ENCODE results near the gene LIPN. TPM values are rescaled to one million over a fixed set of nuclear protein-coding genes. Genes with fewer than 3 reads are reported as not detected.

The LIPN gene
- total and polyA plus RNA-seq, 2 experiments from 2014 or later = not detected

DNA sequence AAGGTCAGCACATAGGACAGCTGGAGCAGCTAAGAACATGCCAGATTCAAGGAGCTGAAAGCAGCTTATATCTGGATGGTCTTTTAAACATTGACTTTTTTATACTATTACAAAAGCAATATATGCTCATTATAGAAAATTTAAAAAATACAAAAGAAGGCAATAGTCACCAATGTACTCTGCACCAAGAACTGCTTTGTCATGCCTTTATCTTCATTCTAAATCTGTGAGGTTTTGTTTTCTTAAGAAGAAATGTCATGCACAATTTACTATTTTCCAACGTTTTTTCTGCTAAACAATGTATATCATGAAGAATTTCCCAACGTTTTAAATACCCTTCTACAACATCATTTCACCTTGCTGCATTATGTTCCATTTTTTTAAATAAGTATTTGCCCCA lies 45.5 kb downstream of the LIPN start:
- no peak overlapping the region for H3K4me3 ChIP-seq
- DNase-seq = peak; percentile 16
- H3K27ac ChIP-seq = no peak overlapping the region
- H3K4me1 ChIP-seq (ENCODE audit: insufficient read depth) = peaks cover 17% of the 10 kb centered on the region
- H3K9me2 ChIP-seq (ENCODE audit: insufficient read depth) = no peaks in the 10 kb centered on the region
- no peaks in the 10 kb centered on the region for H3K27me3 ChIP-seq (replicated peaks; ENCODE audit: insufficient read depth)
- no peak overlapping the region for H3K9ac ChIP-seq
- H3K9me3 ChIP-seq (ENCODE audit: low read depth) = no peaks in the 10 kb centered on the region
- H2AFZ ChIP-seq = no peak overlapping the region
- TF ChIP-seq EZH2 (IDR thresholded peaks at IDR 0.05; ENCODE audit: insufficient read depth, poor library complexity, severe bottlenecking) (no peak), EZH2phosphoT487 (IDR thresholded peaks at IDR 0.05; ENCODE audit: insufficient read depth, low read depth) (no peak)
- H3K36me3 ChIP-seq (ENCODE audit: low read depth) = no peaks in the 10 kb centered on the region
- H4K20me1 ChIP-seq (ENCODE audit: insufficient read depth) = no peaks in the 10 kb centered on the region
- H3F3A ChIP-seq (ENCODE audit: insufficient read depth) = peaks cover 20% of the 10 kb centered on the region; the same call in 1 of the 2 replicates
- WGBS, 2 experiments (ENCODE audit: low coverage in 1 of 2, low lambda C conversion rate in 2 of 2, missing lambda C conversion rate in 2 of 2) = 38 to 40% methylated on average over 2 of the region's 2 CpGs
- no peak overlapping the region for H3K4me2 ChIP-seq (ENCODE audit: unreplicated experiment)
- in situ Hi-C loops (cut with MboI) = no loop called here
- no peaks in the 10 kb centered on the region for H3K79me2 ChIP-seq (ENCODE audit: insufficient read depth)

DNA sequence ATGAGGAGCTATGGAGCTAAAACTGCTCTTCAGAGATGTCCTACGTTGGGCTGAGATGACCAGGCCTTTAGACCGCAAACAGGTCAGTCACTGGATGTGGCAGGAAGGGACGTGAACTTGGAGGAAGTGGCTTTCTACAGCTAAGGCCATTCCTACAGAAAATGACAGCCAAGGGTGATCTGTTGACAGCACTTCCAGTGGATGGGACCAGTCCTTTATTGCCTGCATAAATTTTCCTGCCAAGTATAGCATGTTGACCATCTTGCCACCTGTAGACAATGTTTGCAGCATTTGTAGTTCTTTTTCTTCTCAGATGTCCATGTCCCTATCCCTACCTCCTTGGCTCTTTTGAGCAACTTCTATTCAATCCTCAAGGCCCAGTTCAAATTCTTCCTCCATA lies 46.1 kb downstream of the LIPN start:
- peaks cover 11% of the 10 kb centered on the region; the same call in 1 of the 2 replicates for H3K4me1 ChIP-seq (ENCODE audit: insufficient read depth)
- WGBS, 2 experiments (ENCODE audit: low coverage in 1 of 2, low lambda C conversion rate in 2 of 2, missing lambda C conversion rate in 2 of 2) = 87 to 95% methylated on average over 3 of the region's 3 CpGs
- H3K9me2 ChIP-seq (ENCODE audit: insufficient read depth) = no peaks in the 10 kb centered on the region
- no peak overlapping the region for H3K4me3 ChIP-seq
- no peak overlapping the region for H3K27ac ChIP-seq
- peaks cover 16% of the 10 kb centered on the region; the same call in 1 of the 2 replicates for H3F3A ChIP-seq (ENCODE audit: insufficient read depth)
- H3K27me3 ChIP-seq (replicated peaks; ENCODE audit: insufficient read depth) = no peaks in the 10 kb centered on the region
- H3K79me2 ChIP-seq (ENCODE audit: insufficient read depth) = no peaks in the 10 kb centered on the region
- H3K36me3 ChIP-seq (ENCODE audit: low read depth) = no peaks in the 10 kb centered on the region
- no peak overlapping the region for H2AFZ ChIP-seq
- no peaks in the 10 kb centered on the region for H3K9me3 ChIP-seq (ENCODE audit: low read depth)
- TF ChIP-seq EZH2 (IDR thresholded peaks at IDR 0.05; ENCODE audit: insufficient read depth, poor library complexity, severe bottlenecking) = no peak
- TF ChIP-seq EZH2phosphoT487 (IDR thresholded peaks at IDR 0.05; ENCODE audit: insufficient read depth, low read depth) = no peak
- in situ Hi-C loops (cut with MboI) = no loop called here
- no peak overlapping the region for H3K9ac ChIP-seq
- no peak for DNase-seq
- no peaks in the 10 kb centered on the region for H4K20me1 ChIP-seq (ENCODE audit: insufficient read depth)
- no peak overlapping the region for H3K4me2 ChIP-seq (ENCODE audit: unreplicated experiment)

DNA sequence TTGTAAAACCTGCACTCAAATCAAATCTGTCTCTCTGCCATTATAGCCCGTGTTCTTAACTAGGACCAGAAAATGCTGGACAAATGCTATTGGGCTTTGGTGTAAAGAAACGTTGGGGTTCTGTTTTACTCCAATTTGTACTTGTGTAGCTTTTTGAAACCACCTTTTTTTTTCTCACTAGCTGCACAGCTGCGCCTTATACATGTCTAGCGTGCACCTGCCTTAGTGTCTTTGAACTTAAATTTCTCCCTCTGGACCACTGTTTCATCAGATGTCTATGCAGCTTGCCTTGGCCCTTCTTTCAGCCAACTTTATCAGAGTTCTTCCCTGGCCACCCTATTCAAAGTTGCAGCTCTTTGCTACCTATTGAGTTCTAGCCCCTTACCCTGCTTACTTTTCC lies 49.8 kb downstream of the LIPN start:
- no peaks in the 10 kb centered on the region for H3K9me2 ChIP-seq (ENCODE audit: insufficient read depth)
- no peak overlapping the region for H2AFZ ChIP-seq
- no peak for DNase-seq
- peaks cover 7% of the 10 kb centered on the region; the same call in 1 of the 2 replicates for H3K4me1 ChIP-seq (ENCODE audit: insufficient read depth)
- no peak for TF ChIP-seq EZH2phosphoT487 (IDR thresholded peaks at IDR 0.05; ENCODE audit: insufficient read depth, low read depth)
- TF ChIP-seq EZH2 (IDR thresholded peaks at IDR 0.05; ENCODE audit: insufficient read depth, poor library complexity, severe bottlenecking) = no peak
- WGBS, 2 experiments (ENCODE audit: low coverage in 1 of 2, low lambda C conversion rate in 2 of 2, missing lambda C conversion rate in 2 of 2) = 63 to 71% methylated on average over 4 of the region's 4 CpGs
- peaks cover 12% of the 10 kb centered on the region; the same call in 1 of the 2 replicates for H3F3A ChIP-seq (ENCODE audit: insufficient read depth)
- H3K27ac ChIP-seq = no peak overlapping the region
- H3K9ac ChIP-seq = no peak overlapping the region
- H3K79me2 ChIP-seq (ENCODE audit: insufficient read depth) = no peaks in the 10 kb centered on the region
- no peak overlapping the region for H3K4me2 ChIP-seq (ENCODE audit: unreplicated experiment)
- peaks cover 8% of the 10 kb centered on the region; the same call in 1 of the 2 replicates for H3K27me3 ChIP-seq (replicated peaks; ENCODE audit: insufficient read depth)
- no peak overlapping the region for H3K4me3 ChIP-seq
- in situ Hi-C loops (cut with MboI) = loop anchor here (10.0 kb wide), 2 partner anchors 115 to 235 kb away; no protein-coding TSS in a partner anchor
- no peaks in the 10 kb centered on the region for H4K20me1 ChIP-seq (ENCODE audit: insufficient read depth)
- H3K9me3 ChIP-seq (ENCODE audit: low read depth) = no peaks in the 10 kb centered on the region
- H3K36me3 ChIP-seq (ENCODE audit: low read depth) = no peaks in the 10 kb centered on the region

DNA sequence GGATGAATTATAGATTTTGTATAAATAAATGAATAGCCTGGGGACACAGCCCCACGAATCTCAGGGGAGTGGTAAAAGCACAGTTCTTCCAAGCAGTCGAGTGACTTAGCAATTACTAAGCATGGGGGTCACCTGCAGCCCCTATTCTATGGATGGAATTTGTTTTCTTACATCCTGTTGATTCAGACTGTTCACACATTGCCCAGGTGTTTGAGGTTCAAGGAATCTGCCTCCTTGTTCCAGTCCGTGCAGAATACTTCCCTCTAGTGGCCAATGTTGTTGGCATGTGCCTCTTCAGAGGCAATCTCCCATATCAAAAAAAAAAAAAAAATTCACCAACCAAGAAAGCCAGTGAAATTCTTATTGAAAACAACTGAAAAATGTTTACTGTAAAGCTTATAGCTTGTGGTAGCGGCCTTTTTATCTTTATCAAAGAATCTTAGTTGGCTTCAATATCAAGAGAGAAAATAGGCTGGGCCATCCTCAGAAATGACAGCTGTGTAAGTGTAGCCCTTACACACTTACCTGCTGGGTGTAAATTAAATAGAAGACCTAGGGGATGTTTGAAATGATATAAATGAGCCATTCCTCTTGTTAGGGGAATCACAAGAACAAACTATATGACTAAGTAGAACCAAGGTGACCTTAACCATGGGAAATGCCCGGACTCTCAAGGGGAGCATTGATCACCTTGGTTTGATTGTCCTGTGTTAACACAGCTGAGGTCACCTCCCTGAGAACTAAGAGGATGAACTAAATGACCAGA lies 50.6 kb downstream of the LIPN start:
- H3K4me3 ChIP-seq = no peak overlapping the region
- no peaks in the 10 kb centered on the region for H3K9me2 ChIP-seq (ENCODE audit: insufficient read depth)
- no peaks in the 10 kb centered on the region for H3K36me3 ChIP-seq (ENCODE audit: low read depth)
- H3K9me3 ChIP-seq (ENCODE audit: low read depth) = no peaks in the 10 kb centered on the region
- WGBS, 2 experiments (ENCODE audit: low coverage in 1 of 2, low lambda C conversion rate in 2 of 2, missing lambda C conversion rate in 2 of 2) = 29 to 33% methylated on average over 5 of the region's 5 CpGs
- peaks cover 9% of the 10 kb centered on the region; the same call in 1 of the 2 replicates for H3F3A ChIP-seq (ENCODE audit: insufficient read depth)
- H3K27ac ChIP-seq = no peak overlapping the region
- TF ChIP-seq EZH2phosphoT487 (IDR thresholded peaks at IDR 0.05; ENCODE audit: insufficient read depth, low read depth) (no peak), EZH2 (IDR thresholded peaks at IDR 0.05; ENCODE audit: insufficient read depth, poor library complexity, severe bottlenecking) (no peak)
- peaks cover 2% of the 10 kb centered on the region; the same call in 1 of the 2 replicates for H3K4me1 ChIP-seq (ENCODE audit: insufficient read depth)
- no peak overlapping the region for H3K4me2 ChIP-seq (ENCODE audit: unreplicated experiment)
- H3K9ac ChIP-seq = no peak overlapping the region
- peaks cover 8% of the 10 kb centered on the region; the same call in 1 of the 2 replicates for H3K27me3 ChIP-seq (replicated peaks; ENCODE audit: insufficient read depth)
- no peak overlapping the region for H2AFZ ChIP-seq
- in situ Hi-C loops (cut with MboI) = loop anchor here (10.0 kb wide), 2 partner anchors 116 to 236 kb away; no protein-coding TSS in a partner anchor
- no peaks in the 10 kb centered on the region for H4K20me1 ChIP-seq (ENCODE audit: insufficient read depth)
- peak; percentile 76 for DNase-seq
- no peaks in the 10 kb centered on the region for H3K79me2 ChIP-seq (ENCODE audit: insufficient read depth)
